ENCODE results near the gene BBOX1. TPM values are rescaled to one million over a fixed set of nuclear protein-coding genes. Genes with fewer than 3 reads are reported as not detected.

The BBOX1 gene
- total and polyA plus RNA-seq, 4 donors: 2.8 to 18.4 (median 9.0) TPM

DNA sequence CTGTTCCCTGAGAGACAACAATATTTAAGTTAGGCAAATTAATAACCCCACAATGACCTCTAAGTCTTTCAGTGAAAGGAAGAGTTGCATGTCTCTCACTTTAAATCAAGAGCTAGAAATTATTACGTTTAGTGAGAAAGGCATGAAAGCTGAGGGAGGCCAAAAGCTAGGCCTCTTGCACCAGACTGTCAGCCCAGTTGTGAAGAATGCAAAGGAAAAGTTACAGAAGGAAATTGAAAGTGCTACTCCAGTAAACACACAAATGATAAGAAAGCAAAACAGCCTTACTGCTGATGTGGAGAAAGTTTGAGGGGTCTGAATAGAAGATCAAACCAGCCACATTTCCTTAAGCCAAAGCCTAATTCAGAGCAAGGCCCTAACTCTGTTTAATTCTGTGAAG lies 45.0 kb downstream of the BBOX1 start (continued):
- TF ChIP-seq TAF1 (conservative IDR thresholded peaks at IDR 0.05) (no peak), YY1 (IDR thresholded peaks at IDR 0.05) (no peak), HNF4G (IDR thresholded peaks at IDR 0.05) (no peak), JUND (IDR thresholded peaks at IDR 0.05) (no peak)
- TF ChIP-seq, protein P1, sequence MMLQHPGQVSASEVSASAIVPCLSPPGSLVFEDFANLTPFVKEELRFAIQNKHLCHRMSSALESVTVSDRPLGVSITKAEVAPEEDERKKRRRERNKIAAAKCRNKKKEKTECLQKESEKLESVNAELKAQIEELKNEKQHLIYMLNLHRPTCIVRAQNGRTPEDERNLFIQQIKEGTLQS (IDR thresholded peaks at IDR 0.05): no peak

DNA sequence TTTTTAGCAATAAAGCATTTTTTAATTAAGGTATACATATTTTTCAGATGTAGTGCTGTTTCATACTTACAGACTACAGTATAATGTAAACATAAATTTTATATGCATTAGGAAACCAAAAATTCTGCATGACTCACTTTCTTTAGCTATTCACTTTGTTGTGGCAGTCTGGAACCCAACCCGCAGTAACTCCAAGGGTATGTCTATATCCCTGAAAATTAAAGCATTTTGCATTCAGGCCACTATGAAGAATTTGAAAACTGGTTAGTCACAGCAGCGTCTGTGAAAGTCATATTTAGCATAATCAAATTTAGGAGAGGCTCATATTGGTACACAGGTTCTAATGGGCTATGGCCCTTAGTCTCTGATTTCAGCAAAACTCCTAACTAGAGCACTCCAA lies 46.8 kb downstream of the BBOX1 start:
- Histone ChIP-seq H3K9ac (ENCODE audit: low read depth in 1 of 2, low read length in 2 of 2) (no peak overlapping the region), H3K9me3 (ENCODE audit: control insufficient read depth in 4 of 4, low read length in 3 of 4) (no peaks in the 10 kb centered on the region), H3K36me3 (ENCODE audit: control insufficient read depth in 4 of 4, insufficient read depth in 3 of 4, low read depth in 1 of 4, low read length in 3 of 4) (no peaks in the 10 kb centered on the region), H3K27ac (ENCODE audit: low read depth in 1 of 2, low read length in 2 of 2) (no peak overlapping the region), H3K4me3 (ENCODE audit: low read depth in 1 of 3, low read length in 3 of 3) (no peak overlapping the region), H3K27me3 (ENCODE audit: control insufficient read depth in 4 of 4, insufficient read depth in 4 of 4, low read length in 3 of 4) (no peaks in the 10 kb centered on the region), H3K4me1 (ENCODE audit: control insufficient read depth in 4 of 4, insufficient read depth in 4 of 4, low read length in 3 of 4) (peaks cover 1 to 55% (median 25%) of the 10 kb centered on the region in 4 donors)
- 94% methylated on average over 2 of the region's 2 CpGs for WGBS
- TF ChIP-seq, protein P1 (IDR thresholded peaks at IDR 0.05): no peak
- TF ChIP-seq FOXA1 (IDR thresholded peaks at IDR 0.05) (no peak), GABPA (IDR thresholded peaks at IDR 0.05 in 1 of 2, conservative IDR thresholded peaks at IDR 0.05 in 1 of 2) (no peak), TAF1 (conservative IDR thresholded peaks at IDR 0.05) (no peak), JUND (IDR thresholded peaks at IDR 0.05) (no peak), HNF4G (IDR thresholded peaks at IDR 0.05) (no peak), RXRA (IDR thresholded peaks at IDR 0.05) (no peak), NR2F2 (IDR thresholded peaks at IDR 0.05) (no peak), SP1 (IDR thresholded peaks at IDR 0.05) (no peak), RAD21 (IDR thresholded peaks at IDR 0.05) (no peak), YY1 (IDR thresholded peaks at IDR 0.05) (no peak), FOXA2 (IDR thresholded peaks at IDR 0.05) (no peak), HNF4A (conservative IDR thresholded peaks at IDR 0.05) (no peak), EGR1 (IDR thresholded peaks at IDR 0.05; ENCODE audit: low read depth in 2 of 2) (no peak)
- TF ChIP-seq, protein P2, sequence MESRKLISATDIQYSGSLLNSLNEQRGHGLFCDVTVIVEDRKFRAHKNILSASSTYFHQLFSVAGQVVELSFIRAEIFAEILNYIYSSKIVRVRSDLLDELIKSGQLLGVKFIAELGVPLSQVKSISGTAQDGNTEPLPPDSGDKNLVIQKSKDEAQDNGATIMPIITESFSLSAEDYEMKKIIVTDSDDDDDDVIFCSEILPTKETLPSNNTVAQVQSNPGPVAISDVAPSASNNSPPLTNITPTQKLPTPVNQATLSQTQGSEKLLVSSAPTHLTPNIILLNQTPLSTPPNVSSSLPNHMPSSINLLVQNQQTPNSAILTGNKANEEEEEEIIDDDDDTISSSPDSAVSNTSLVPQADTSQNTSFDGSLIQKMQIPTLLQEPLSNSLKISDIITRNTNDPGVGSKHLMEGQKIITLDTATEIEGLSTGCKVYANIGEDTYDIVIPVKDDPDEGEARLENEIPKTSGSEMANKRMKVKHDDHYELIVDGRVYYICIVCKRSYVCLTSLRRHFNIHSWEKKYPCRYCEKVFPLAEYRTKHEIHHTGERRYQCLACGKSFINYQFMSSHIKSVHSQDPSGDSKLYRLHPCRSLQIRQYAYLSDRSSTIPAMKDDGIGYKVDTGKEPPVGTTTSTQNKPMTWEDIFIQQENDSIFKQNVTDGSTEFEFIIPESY (IDR thresholded peaks at IDR 0.05): no peak
- TF ChIP-seq, protein P3, sequence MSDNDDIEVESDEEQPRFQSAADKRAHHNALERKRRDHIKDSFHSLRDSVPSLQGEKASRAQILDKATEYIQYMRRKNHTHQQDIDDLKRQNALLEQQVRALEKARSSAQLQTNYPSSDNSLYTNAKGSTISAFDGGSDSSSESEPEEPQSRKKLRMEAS (IDR thresholded peaks at IDR 0.05): no peak
- TF ChIP-seq, protein P4, sequence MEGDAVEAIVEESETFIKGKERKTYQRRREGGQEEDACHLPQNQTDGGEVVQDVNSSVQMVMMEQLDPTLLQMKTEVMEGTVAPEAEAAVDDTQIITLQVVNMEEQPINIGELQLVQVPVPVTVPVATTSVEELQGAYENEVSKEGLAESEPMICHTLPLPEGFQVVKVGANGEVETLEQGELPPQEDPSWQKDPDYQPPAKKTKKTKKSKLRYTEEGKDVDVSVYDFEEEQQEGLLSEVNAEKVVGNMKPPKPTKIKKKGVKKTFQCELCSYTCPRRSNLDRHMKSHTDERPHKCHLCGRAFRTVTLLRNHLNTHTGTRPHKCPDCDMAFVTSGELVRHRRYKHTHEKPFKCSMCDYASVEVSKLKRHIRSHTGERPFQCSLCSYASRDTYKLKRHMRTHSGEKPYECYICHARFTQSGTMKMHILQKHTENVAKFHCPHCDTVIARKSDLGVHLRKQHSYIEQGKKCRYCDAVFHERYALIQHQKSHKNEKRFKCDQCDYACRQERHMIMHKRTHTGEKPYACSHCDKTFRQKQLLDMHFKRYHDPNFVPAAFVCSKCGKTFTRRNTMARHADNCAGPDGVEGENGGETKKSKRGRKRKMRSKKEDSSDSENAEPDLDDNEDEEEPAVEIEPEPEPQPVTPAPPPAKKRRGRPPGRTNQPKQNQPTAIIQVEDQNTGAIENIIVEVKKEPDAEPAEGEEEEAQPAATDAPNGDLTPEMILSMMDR (IDR thresholded peaks at IDR 0.05; ENCODE audit: low read depth, low read length, missing input control): no peak
- TF ChIP-seq, protein P5, sequence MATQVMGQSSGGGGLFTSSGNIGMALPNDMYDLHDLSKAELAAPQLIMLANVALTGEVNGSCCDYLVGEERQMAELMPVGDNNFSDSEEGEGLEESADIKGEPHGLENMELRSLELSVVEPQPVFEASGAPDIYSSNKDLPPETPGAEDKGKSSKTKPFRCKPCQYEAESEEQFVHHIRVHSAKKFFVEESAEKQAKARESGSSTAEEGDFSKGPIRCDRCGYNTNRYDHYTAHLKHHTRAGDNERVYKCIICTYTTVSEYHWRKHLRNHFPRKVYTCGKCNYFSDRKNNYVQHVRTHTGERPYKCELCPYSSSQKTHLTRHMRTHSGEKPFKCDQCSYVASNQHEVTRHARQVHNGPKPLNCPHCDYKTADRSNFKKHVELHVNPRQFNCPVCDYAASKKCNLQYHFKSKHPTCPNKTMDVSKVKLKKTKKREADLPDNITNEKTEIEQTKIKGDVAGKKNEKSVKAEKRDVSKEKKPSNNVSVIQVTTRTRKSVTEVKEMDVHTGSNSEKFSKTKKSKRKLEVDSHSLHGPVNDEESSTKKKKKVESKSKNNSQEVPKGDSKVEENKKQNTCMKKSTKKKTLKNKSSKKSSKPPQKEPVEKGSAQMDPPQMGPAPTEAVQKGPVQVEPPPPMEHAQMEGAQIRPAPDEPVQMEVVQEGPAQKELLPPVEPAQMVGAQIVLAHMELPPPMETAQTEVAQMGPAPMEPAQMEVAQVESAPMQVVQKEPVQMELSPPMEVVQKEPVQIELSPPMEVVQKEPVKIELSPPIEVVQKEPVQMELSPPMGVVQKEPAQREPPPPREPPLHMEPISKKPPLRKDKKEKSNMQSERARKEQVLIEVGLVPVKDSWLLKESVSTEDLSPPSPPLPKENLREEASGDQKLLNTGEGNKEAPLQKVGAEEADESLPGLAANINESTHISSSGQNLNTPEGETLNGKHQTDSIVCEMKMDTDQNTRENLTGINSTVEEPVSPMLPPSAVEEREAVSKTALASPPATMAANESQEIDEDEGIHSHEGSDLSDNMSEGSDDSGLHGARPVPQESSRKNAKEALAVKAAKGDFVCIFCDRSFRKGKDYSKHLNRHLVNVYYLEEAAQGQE (IDR thresholded peaks at IDR 0.05): no peak
- DNase-seq (ENCODE audit: low spot score): no peak

Data from liver (tissue), 9 donors.